Stomach (tissue), 4 donors: ENCODE data around the gene REM1.

Experiments used
- CTCF ChIP-seq, 7 experiments: fragments of 450-650 bp in 4 of 7; fragments of 200-600 bp in 3 of 7; sonication (generic) in 3 of 7; IDR thresholded peaks; one replicate each; pipeline ENCODE4 v1.5.1; 2016 to 2019; ENCODE audit warnings: antibody characterized with exemption in 7 of 7, control low read depth in 2 of 7, mild to moderate bottlenecking in 1 of 7
- EP300 ChIP-seq: sonication (generic); formaldehyde crosslinking; IDR thresholded peaks from one replicate; pipeline ENCODE4 v1.6.1; 2017; ENCODE audit warnings: antibody characterized with exemption

- TF ChIP-seq CTCF (IDR thresholded peaks at IDR 0.05) (no peak), EP300 (no peak)
Measured at GRCh38 chr20:31425797-31426196, 49.3 kb upstream of the REM1 start.
